ENCODE results near the gene SOX5. TPM values are rescaled to one million over a fixed set of nuclear protein-coding genes. Genes with fewer than 3 reads are reported as not detected.

Gene SOX5
- polyA plus RNA-seq, 6 donors from 2014 or later, result 1.7 to 6.3 (median 3.0) TPM; not detected in 1

GRCh38 chr12:23708185-23708837, 241.2 kb downstream of the SOX5 start:
- DNase-seq, result no peak
- ATAC-seq (ENCODE audit: low read depth in 2 of 2), result no peak
- Mint-ChIP-seq H3K27me3 (no peaks in the 10 kb centered on the region), H3K36me3 (no peaks in the 10 kb centered on the region), H3K4me1 (no peaks in the 10 kb centered on the region), H3K9me3 (peaks cover 0 to 1% (median 0%) of the 10 kb centered on the region in 7 donors), H3K27ac (no peak overlapping the region), H3K4me3 (no peak overlapping the region)

- no peak overlapping the region for H3K4me3 Mint-ChIP-seq
- no peaks in the 10 kb centered on the region for H3K36me3 Mint-ChIP-seq
- H3K27ac Mint-ChIP-seq, result no peak overlapping the region
- no peaks in the 10 kb centered on the region for H3K4me1 Mint-ChIP-seq
- ATAC-seq (ENCODE audit: low read depth in 2 of 2) (no peak), DNase-seq (no peak)
- no peaks in the 10 kb centered on the region for H3K27me3 Mint-ChIP-seq
- H3K9me3 Mint-ChIP-seq, result peaks cover 0 to 1% (median 0%) of the 10 kb centered on the region in 7 donors
Measured at GRCh38 chr12:23707270-23707669, 242.2 kb downstream of the SOX5 start.

- Mint-ChIP-seq H3K4me3 (no peak overlapping the region), H3K9me3 (peaks cover 0 to 1% (median 0%) of the 10 kb centered on the region in 7 donors), H3K27ac (peak overlapping the region in 1 of 6 donors; percentile 22), H3K27me3 (no peaks in the 10 kb centered on the region), H3K36me3 (no peaks in the 10 kb centered on the region), H3K4me1 (no peaks in the 10 kb centered on the region)
- DNase-seq (no peak), ATAC-seq (ENCODE audit: low read depth in 2 of 2) (no peak)
Measured at GRCh38 chr12:23704992-23705943, 244.2 kb downstream of the SOX5 start.

DNA sequence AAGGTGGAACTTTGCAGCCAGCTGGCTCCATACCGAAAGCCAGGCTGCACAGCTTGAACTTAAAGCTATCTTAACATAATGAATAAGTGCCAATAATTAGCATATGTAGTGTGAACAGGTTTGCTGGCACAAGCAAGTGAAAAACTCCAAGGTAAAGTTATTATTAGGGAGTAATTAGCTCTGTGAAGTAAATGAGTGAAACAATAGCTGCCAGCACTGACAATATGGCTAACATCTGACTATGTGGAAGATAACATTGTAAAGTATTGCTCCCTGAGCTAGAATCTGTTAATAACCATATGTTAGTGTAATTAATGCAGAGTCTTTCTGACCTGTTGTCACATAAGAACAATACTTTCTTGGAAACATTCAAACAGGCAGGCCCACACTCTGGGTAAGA, 246.4 kb downstream of the SOX5 start:
- Mint-ChIP-seq H3K27ac (no peak overlapping the region), H3K4me1 (no peaks in the 10 kb centered on the region), H3K9me3 (no peaks in the 10 kb centered on the region), H3K27me3 (no peaks in the 10 kb centered on the region), H3K36me3 (no peaks in the 10 kb centered on the region), H3K4me3 (no peak overlapping the region)
- DNase-seq, result no peak
- ATAC-seq (ENCODE audit: low read depth in 2 of 2), result no peak

GRCh38 chr12:23699031-23699430, 250.4 kb downstream of the SOX5 start:
- H3K9me3 Mint-ChIP-seq, result peaks cover 0 to 4% (median 0%) of the 10 kb centered on the region in 7 donors
- ATAC-seq (ENCODE audit: low read depth in 2 of 2) (no peak), DNase-seq (no peak)
- H3K27ac Mint-ChIP-seq, result no peak overlapping the region
- H3K4me3 Mint-ChIP-seq, result no peak overlapping the region
- no peaks in the 10 kb centered on the region for H3K36me3 Mint-ChIP-seq
- H3K4me1 Mint-ChIP-seq, result no peaks in the 10 kb centered on the region
- no peaks in the 10 kb centered on the region for H3K27me3 Mint-ChIP-seq

GRCh38 chr12:23694920-23695319, 254.6 kb downstream of the SOX5 start:
- ATAC-seq (ENCODE audit: low read depth in 2 of 2) (no peak), DNase-seq (no peak)
- Mint-ChIP-seq H3K27me3 (no peaks in the 10 kb centered on the region), H3K4me1 (no peaks in the 10 kb centered on the region), H3K4me3 (no peak overlapping the region), H3K36me3 (no peaks in the 10 kb centered on the region), H3K9me3 (peaks cover 0 to 5% (median 0%) of the 10 kb centered on the region in 7 donors), H3K27ac (no peak overlapping the region)

GRCh38 chr12:23694307-23694706, 255.2 kb downstream of the SOX5 start:
- Mint-ChIP-seq H3K27me3 (no peaks in the 10 kb centered on the region), H3K27ac (no peak overlapping the region), H3K4me1 (no peaks in the 10 kb centered on the region), H3K4me3 (no peak overlapping the region), H3K36me3 (no peaks in the 10 kb centered on the region), H3K9me3 (peaks cover 0 to 5% (median 0%) of the 10 kb centered on the region in 7 donors)
- ATAC-seq (ENCODE audit: low read depth in 2 of 2) (no peak), DNase-seq (no peak)

DNA sequence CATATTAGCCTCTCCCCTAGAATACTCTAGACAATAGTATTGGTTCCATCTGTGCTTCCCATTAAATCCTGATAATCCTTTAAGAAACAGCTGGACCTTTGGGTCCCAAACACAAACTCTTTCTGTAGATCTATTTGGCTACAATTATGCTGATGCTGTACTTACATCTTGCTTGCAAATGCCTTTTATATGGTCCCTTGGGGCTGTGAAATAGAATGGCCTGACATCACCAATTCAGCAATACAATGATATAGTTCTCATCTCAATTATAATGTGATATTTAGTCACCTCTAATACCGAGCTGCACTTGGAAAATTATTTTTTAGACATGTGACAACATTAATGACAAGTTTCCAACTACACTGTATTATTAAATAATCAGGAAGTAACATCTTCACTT, 261.5 kb downstream of the SOX5 start:
- H3K36me3 Mint-ChIP-seq, result no peaks in the 10 kb centered on the region
- H3K4me3 Mint-ChIP-seq, result no peak overlapping the region
- ATAC-seq (ENCODE audit: low read depth in 2 of 2), result no peak
- DNase-seq, result no peak
- H3K4me1 Mint-ChIP-seq, result no peaks in the 10 kb centered on the region
- H3K27me3 Mint-ChIP-seq, result no peaks in the 10 kb centered on the region
- no peak overlapping the region for H3K27ac Mint-ChIP-seq
- peaks cover 0 to 4% (median 0%) of the 10 kb centered on the region in 7 donors for H3K9me3 Mint-ChIP-seq

GRCh38 chr12:23686095-23686494, 263.4 kb downstream of the SOX5 start:
- H3K27ac Mint-ChIP-seq, result no peak overlapping the region
- no peaks in the 10 kb centered on the region for H3K4me1 Mint-ChIP-seq
- H3K9me3 Mint-ChIP-seq, result peaks cover 0 to 4% (median 0%) of the 10 kb centered on the region in 7 donors
- ATAC-seq (ENCODE audit: low read depth in 2 of 2) (no peak), DNase-seq (no peak)
- no peak overlapping the region for H3K4me3 Mint-ChIP-seq
- no peaks in the 10 kb centered on the region for H3K27me3 Mint-ChIP-seq
- no peaks in the 10 kb centered on the region for H3K36me3 Mint-ChIP-seq

- no peak for DNase-seq
- no peaks in the 10 kb centered on the region for H3K36me3 Mint-ChIP-seq
- no peak overlapping the region for H3K4me3 Mint-ChIP-seq
- ATAC-seq (ENCODE audit: low read depth in 2 of 2), result no peak
- no peaks in the 10 kb centered on the region for H3K4me1 Mint-ChIP-seq
- no peak overlapping the region for H3K27ac Mint-ChIP-seq
- H3K27me3 Mint-ChIP-seq, result no peaks in the 10 kb centered on the region
- H3K9me3 Mint-ChIP-seq, result peaks cover 0 to 13% (median 0%) of the 10 kb centered on the region in 7 donors
Measured at GRCh38 chr12:23684121-23684520, 265.3 kb downstream of the SOX5 start.

DNA sequence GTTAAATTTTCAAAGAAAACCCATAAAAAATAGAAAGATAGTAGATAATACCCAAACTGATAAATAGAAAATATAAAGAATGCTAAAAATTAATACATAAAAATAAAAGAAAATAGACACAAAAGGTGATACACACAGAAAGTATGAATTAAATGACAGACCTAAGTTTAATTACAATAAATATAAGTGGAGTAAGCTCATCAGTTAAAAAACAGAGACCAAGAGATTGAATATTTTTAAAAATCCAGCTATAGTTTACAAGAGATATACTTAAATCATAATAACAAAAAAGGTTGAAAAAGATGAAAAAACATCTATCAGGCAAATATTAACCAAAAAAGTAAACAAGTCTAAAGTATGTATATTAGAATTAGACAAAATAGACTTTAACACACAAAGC, 268.2 kb downstream of the SOX5 start:
- DNase-seq (no peak), ATAC-seq (ENCODE audit: low read depth in 2 of 2) (no peak)

GRCh38 chr12:23674064-23674463, 275.4 kb downstream of the SOX5 start:
- Mint-ChIP-seq H3K27me3 (no peaks in the 10 kb centered on the region), H3K27ac (no peak overlapping the region), H3K36me3 (no peaks in the 10 kb centered on the region)

More for the DNA sequence above, 268.2 kb downstream of the SOX5 start:
- Mint-ChIP-seq H3K36me3 (no peaks in the 10 kb centered on the region), H3K27ac (no peak overlapping the region), H3K4me3 (no peak overlapping the region), H3K27me3 (no peaks in the 10 kb centered on the region), H3K4me1 (no peaks in the 10 kb centered on the region), H3K9me3 (peaks cover 0 to 13% (median 0%) of the 10 kb centered on the region in 7 donors)

GRCh38 chr12:23671881-23672280, 277.6 kb downstream of the SOX5 start:
- Mint-ChIP-seq H3K27ac (no peak overlapping the region), H3K4me1 (no peaks in the 10 kb centered on the region), H3K36me3 (no peaks in the 10 kb centered on the region), H3K4me3 (no peak overlapping the region), H3K9me3 (no peaks in the 10 kb centered on the region), H3K27me3 (no peaks in the 10 kb centered on the region)
- ATAC-seq (ENCODE audit: low read depth in 2 of 2) (no peak), DNase-seq (no peak)

More at GRCh38 chr12:23674064-23674463, 275.4 kb downstream of the SOX5 start:
- Mint-ChIP-seq H3K4me3 (no peak overlapping the region), H3K4me1 (no peaks in the 10 kb centered on the region), H3K9me3 (no peaks in the 10 kb centered on the region)
- DNase-seq (no peak), ATAC-seq (ENCODE audit: low read depth in 2 of 2) (no peak)

- ATAC-seq (ENCODE audit: low read depth in 2 of 2) (no peak), DNase-seq (no peak)
- H3K27me3 Mint-ChIP-seq, result no peaks in the 10 kb centered on the region
- H3K27ac Mint-ChIP-seq, result no peak overlapping the region
- no peaks in the 10 kb centered on the region for H3K9me3 Mint-ChIP-seq
- H3K36me3 Mint-ChIP-seq, result no peaks in the 10 kb centered on the region
- no peaks in the 10 kb centered on the region for H3K4me1 Mint-ChIP-seq
- H3K4me3 Mint-ChIP-seq, result no peak overlapping the region
Measured at GRCh38 chr12:23670684-23671083, 278.8 kb downstream of the SOX5 start.

Data from naive B cell (primary cell).